SK-N-SH (cell line): Measurements from ENCODE around the gene HTR7. TPM values are rescaled to one million over a fixed set of nuclear protein-coding genes. Genes with fewer than 3 reads are reported as not detected.
A peak's percentile ranks its signal among the peaks of the same experiment; 100 is the strongest.

ENCODE experiments used
- CTCF ChIA-PET: fragments of 300-600, 350-600 bp; formaldehyde crosslinking; extraction: SDS; loops from one replicate; lab custom pipeline; 2021; lab: Yijun Ruan, JAX
- POLR2A ChIA-PET: fragments of 350-600 bp; sonication (Branson Sonifier 250); formaldehyde crosslinking; extraction: SDS; loops from one replicate; lab custom pipeline; 2020; ENCODE audit warnings: antibody characterized with exemption, inconsistent platforms; lab: Yijun Ruan, JAX
- DNase-seq: peaks from one replicate; pipeline ENCODE4 v3.0.0; 2012
- H2AFZ ChIP-seq: fragments of 200-600 bp; sonication (generic); 2 replicates; pipeline ENCODE4 v1.8.1; 2016; ENCODE audit warnings: antibody characterized with exemption, mild to moderate bottlenecking, low read depth
- H3F3A ChIP-seq: fragments of 200-600 bp; sonication (generic); replicated peaks from 2 replicates; pipeline ENCODE3; 2016; ENCODE audit warnings: antibody characterized with exemption, mild to moderate bottlenecking; ENCODE audit not compliant: insufficient read depth
- H3K27ac ChIP-seq, 2 experiments: fragments of 200-500 bp in 1 of 2; fragments of 200-600 bp in 1 of 2; sonication (Bioruptor generic) in 1 of 2; sonication (generic), shearing (Covaris generic) in 1 of 2; 2 replicates each; pipeline versions ENCODE4 v1.5.1 to v1.6.1; 2014 to 2016; ENCODE audit warnings: low read depth in 2 of 2, inconsistent platforms in 1 of 2, low read length in 1 of 2, mild to moderate bottlenecking in 1 of 2, mixed read lengths in 1 of 2
- H3K27me3 ChIP-seq: fragments of 200-600 bp; sonication (generic), shearing (Covaris generic); 2 replicates; pipeline ENCODE4 v1.6.1; 2016; ENCODE audit warnings: mixed run types; ENCODE audit not compliant: insufficient read depth
- H3K36me3 ChIP-seq, 2 experiments: fragments of 200-500 bp in 1 of 2; fragments of 200-600 bp in 1 of 2; sonication (Bioruptor generic) in 1 of 2; sonication (generic) in 1 of 2; replicated peaks in 1 of 2; 2 replicates each; pipeline versions ENCODE3 to v1.5.1; 2014 to 2016; ENCODE audit warnings: low read length in 1 of 2, mild to moderate bottlenecking in 1 of 2; ENCODE audit not compliant: insufficient read depth in 2 of 2, control insufficient read depth in 1 of 2
- H3K4me1 ChIP-seq, 2 experiments: fragments of 200-500 bp in 1 of 2; fragments of 200-600 bp in 1 of 2; sonication (Bioruptor generic) in 1 of 2; sonication (generic), shearing (Covaris generic) in 1 of 2; 2 replicates each; pipeline versions ENCODE4 v1.5.1 to v1.6.1; 2014 to 2016; ENCODE audit warnings: low read depth in 1 of 2, low read length in 1 of 2, mixed run types in 1 of 2; ENCODE audit not compliant: insufficient read depth in 2 of 2, control insufficient read depth in 1 of 2
- H3K4me2 ChIP-seq: fragments of 200-600 bp; sonication (generic), shearing (Covaris generic); 2 replicates; pipeline ENCODE4 v1.6.1; 2017; ENCODE audit warnings: mixed run types
- H3K4me3 ChIP-seq, 2 experiments: fragments of 200-500 bp in 1 of 2; fragments of 200-600 bp in 1 of 2; sonication (Bioruptor generic) in 1 of 2; sonication (generic), shearing (Covaris generic) in 1 of 2; 2 replicates each; pipeline versions ENCODE4 v1.5.1 to v1.8.1; 2014 to 2016; ENCODE audit warnings: low read depth in 2 of 2, inconsistent platforms in 1 of 2, low read length in 1 of 2, mild to moderate bottlenecking in 1 of 2, mixed read lengths in 1 of 2, moderate library complexity in 1 of 2
- H3K79me2 ChIP-seq: fragments of 200-600 bp; sonication (generic); 2 replicates; pipeline ENCODE4 v1.8.1; 2017; ENCODE audit warnings: mild to moderate bottlenecking; ENCODE audit not compliant: insufficient read depth
- H3K9ac ChIP-seq: fragments of 200-600 bp; sonication (generic); 2 replicates; pipeline ENCODE4 v1.6.1; 2017; ENCODE audit warnings: mixed run types
- H3K9me2 ChIP-seq: fragments of 200-600 bp; sonication (generic); 2 replicates; pipeline ENCODE4 v1.6.1; 2017; ENCODE audit warnings: mixed run types
- H3K9me3 ChIP-seq: fragments of 200-600 bp; sonication (generic); 2 replicates; pipeline ENCODE4 v1.6.1; 2017; ENCODE audit warnings: mixed run types, mild to moderate bottlenecking, moderate library complexity
- H4K20me1 ChIP-seq: fragments of 200-600 bp; sonication (generic); 2 replicates; pipeline ENCODE4 v1.6.1; 2017; ENCODE audit warnings: mild to moderate bottlenecking, mixed run types; ENCODE audit not compliant: insufficient read depth
- CTCF ChIP-seq: fragments of 200-600 bp; sonication (generic); IDR thresholded peaks from 2 replicates; pipeline ENCODE4 v1.6.1; 2017; ENCODE audit warnings: antibody characterized with exemption, mild to moderate bottlenecking, moderate library complexity
- EP300 ChIP-seq, 2 experiments: IDR thresholded peaks; 2 replicates each; pipeline versions ENCODE4 v1.4.0 to v1.6.1; 2012; ENCODE audit warnings: borderline replicate concordance in 1 of 2, low read depth in 1 of 2, low read length in 1 of 2
- FOSL2 ChIP-seq: IDR thresholded peaks from 2 replicates; pipeline ENCODE4 v1.4.0; 2012; ENCODE audit warnings: low read depth, mild to moderate bottlenecking, moderate library complexity, borderline replicate concordance
- GABPA ChIP-seq: IDR thresholded peaks from 2 replicates; pipeline ENCODE4 v1.4.0; 2012; ENCODE audit warnings: low read depth, mild to moderate bottlenecking
- MAX ChIP-seq: IDR thresholded peaks from 2 replicates; pipeline ENCODE4 v1.4.0; 2012; ENCODE audit warnings: low read depth
- MEF2A ChIP-seq: IDR thresholded peaks from 2 replicates; pipeline ENCODE4 v1.4.0; 2012; ENCODE audit warnings: low read depth, borderline replicate concordance
- NRF1 ChIP-seq: IDR thresholded peaks from 2 replicates; pipeline ENCODE4 v1.6.1; 2012; ENCODE audit warnings: low read depth, mild to moderate bottlenecking, low read length
- RCOR1 ChIP-seq: fragments of 150-350 bp; IDR thresholded peaks from 2 replicates; pipeline ENCODE4 v1.6.1; 2017; ENCODE audit warnings: antibody characterized with exemption, low read length
- REST ChIP-seq: IDR thresholded peaks from 2 replicates; pipeline ENCODE4 v1.6.1; 2012; ENCODE audit warnings: mild to moderate bottlenecking, low read depth, low read length, moderate library complexity
- RFX5 ChIP-seq: IDR thresholded peaks from 2 replicates; pipeline ENCODE4 v1.6.1; 2012; ENCODE audit warnings: mild to moderate bottlenecking, improper control_type of control experiment, low read length
- RXRA ChIP-seq: IDR thresholded peaks from 2 replicates; pipeline ENCODE4 v1.4.0; 2012; ENCODE audit warnings: low read depth, mild to moderate bottlenecking, borderline replicate concordance
- TEAD4 ChIP-seq: IDR thresholded peaks from 2 replicates; pipeline ENCODE4 v1.4.0; 2012; ENCODE audit warnings: mild to moderate bottlenecking, borderline replicate concordance; ENCODE audit not compliant: insufficient read depth
- WGBS: methylation state at CpG from one replicate; pipeline ENCODE4 v1.1.6; 2017; ENCODE audit warnings: low lambda C conversion rate; 5-methylcytosine and 5-hydroxymethylcytosine counted together
- polyA plus RNA-seq, 3 experiments: library from polyadenylated mRNA; depleted of rRNA; stranded (reverse); fragments of >200 nt; gene quantifications; 2 replicates each; pipeline ENCODE4 v1.2.3, GENCODE V29; 2012

The HTR7 gene
- polyA plus RNA-seq, 1 of the 3 experiments (the other 2 are of a cell fraction), result 0.16 TPM

- Histone ChIP-seq H2AFZ (no peak overlapping the region), H3K4me1 (no peaks in the 10 kb centered on the region; a peak in 1 of 4 replicates), H3K9me3 (peaks cover 10% of the 10 kb centered on the region; the same call in 1 of the 2 replicates), H3F3A (no peaks in the 10 kb centered on the region), H3K27ac (no peak overlapping the region), H4K20me1 (no peaks in the 10 kb centered on the region), H3K9ac (no peak overlapping the region), H3K79me2 (no peaks in the 10 kb centered on the region), H3K4me2 (no peak overlapping the region), H3K4me3 (no peak overlapping the region), H3K9me2 (no peaks in the 10 kb centered on the region), H3K36me3 (no peaks in the 10 kb centered on the region)
- 13% methylated on average over 4 of the region's 4 CpGs for WGBS
- ChIA-PET POLR2A (no interaction called here), CTCF (interaction anchor here (0.6 to 4.0 kb wide), 15 partner anchors 13 to 1082 kb away, joined by 3 to 22 read pairs (median 3); no protein-coding TSS in a partner anchor)
- TF ChIP-seq MEF2A, result no peak
- no peak for TF ChIP-seq TEAD4
- TF ChIP-seq RCOR1, result no peak
- no peak for TF ChIP-seq MAX
- TF ChIP-seq FOSL2, result no peak
- TF ChIP-seq REST, result no peak
- TF ChIP-seq RFX5, result no peak
- no peak for TF ChIP-seq GABPA
- TF ChIP-seq NRF1, result no peak
- TF ChIP-seq, all 33 proteins: peak for 0
- no peak for DNase-seq
- peaks cover 6% of the 10 kb centered on the region; the same call in 1 of the 2 replicates for H3K27me3 ChIP-seq
These were observed 8.3 kb upstream of the HTR7 start for GRCh38 chr10:90866050-90866598.

GRCh38 chr10:90865401-90865800 is 7.6 kb upstream of the HTR7 start:
- Histone ChIP-seq H3K9ac (no peak overlapping the region), H3K9me3 (peaks cover 10% of the 10 kb centered on the region; the same call in 1 of the 2 replicates), H3K4me2 (no peak overlapping the region), H2AFZ (no peak overlapping the region), H3K79me2 (no peaks in the 10 kb centered on the region), H3K4me3 (no peak overlapping the region), H3K9me2 (no peaks in the 10 kb centered on the region), H3K27me3 (peaks cover 6% of the 10 kb centered on the region; the same call in 1 of the 2 replicates), H3F3A (no peaks in the 10 kb centered on the region), H3K27ac (no peak overlapping the region), H3K36me3 (no peaks in the 10 kb centered on the region), H3K4me1 (no peaks in the 10 kb centered on the region), H4K20me1 (no peaks in the 10 kb centered on the region)
- ChIA-PET CTCF (interaction anchor here (0.6 to 4.0 kb wide), 17 partner anchors 11 to 1083 kb away, joined by 3 to 22 read pairs (median 3); no protein-coding TSS in a partner anchor), POLR2A (no interaction called here)
- no peak for DNase-seq
- no peak for TF ChIP-seq REST
- no peak for TF ChIP-seq RXRA
- no peak for TF ChIP-seq TEAD4
- TF ChIP-seq RCOR1, result no peak
- TF ChIP-seq CTCF, result peak; percentile 67
- TF ChIP-seq EP300 (IDR thresholded peaks at IDR 0.05; ENCODE audit: borderline replicate concordance in 1 of 2, low read depth in 1 of 2, low read length in 1 of 2), result no peak
- 10% methylated on average over 3 of the region's 3 CpGs for WGBS
